Esophagus squamous epithelium (tissue), 4 donors: ENCODE results near the gene SLC22A1.

Experiments used
- CTCF ChIP-seq, 6 experiments: fragments of 450-650 bp in 4 of 6; fragments of 200-600 bp in 2 of 6; sonication (generic) in 2 of 6; IDR thresholded peaks; one replicate each; pipeline ENCODE4 v1.5.1; 2016 to 2019; ENCODE audit warnings: antibody characterized with exemption in 6 of 6, mild to moderate bottlenecking in 4 of 6, moderate library complexity in 4 of 6
- POLR2A ChIP-seq, 4 donors: fragments of 450-650 bp; IDR thresholded peaks; one replicate each; pipeline ENCODE4 v1.6.1; 2017; ENCODE audit warnings: antibody characterized with exemption in 4 of 4, mild to moderate bottlenecking in 4 of 4, moderate library complexity in 3 of 4

GRCh38 chr6:160163912-160164311 is 42.3 kb downstream of the SLC22A1 start:
- TF ChIP-seq CTCF (IDR thresholded peaks at IDR 0.05) (no peak), POLR2A (IDR thresholded peaks at IDR 0.05) (no peak)
